Measurements from ENCODE around the gene KRTAP12-2.

GRCh38 chr21:44708866-44709425 lies 42.2 kb upstream of the KRTAP12-2 start:
- TF ChIP-seq POLR2AphosphoS5 (IDR thresholded peaks at IDR 0.05; ENCODE audit: low read depth, low read length) (no peak), TAF1 (IDR thresholded peaks at IDR 0.05; ENCODE audit: low read depth, low read length) (no peak), POLR2A (IDR thresholded peaks at IDR 0.05; ENCODE audit: low read depth, low read length) (no peak)
